Measurements from ENCODE around the gene NUP54.

The NUP54 gene

GRCh38 chr4:76178296-76178695, 30.1 kb upstream of the NUP54 start:
- no peaks in the 10 kb centered on the region for H3K27me3 ChIP-seq (ENCODE audit: control insufficient read depth, insufficient read depth, low read length)
- no peak overlapping the region for H3K9ac ChIP-seq (ENCODE audit: low read length)
- no peaks in the 10 kb centered on the region for H3K9me3 ChIP-seq (ENCODE audit: control insufficient read depth, low read length)
- peaks cover 6% of the 10 kb centered on the region for H3K36me3 ChIP-seq (ENCODE audit: control insufficient read depth, insufficient read depth, low read length)
- no peaks in the 10 kb centered on the region for H3K4me1 ChIP-seq (ENCODE audit: control insufficient read depth, insufficient read depth, low read length)
- H3K4me3 ChIP-seq (ENCODE audit: low read length), result no peak overlapping the region

- no peak overlapping the region for H3K4me3 ChIP-seq (ENCODE audit: low read length)
- H3K4me1 ChIP-seq (ENCODE audit: control insufficient read depth, insufficient read depth, low read length), result no peaks in the 10 kb centered on the region
- no peaks in the 10 kb centered on the region for H3K27me3 ChIP-seq (ENCODE audit: control insufficient read depth, insufficient read depth, low read length)
- no peaks in the 10 kb centered on the region for H3K9me3 ChIP-seq (ENCODE audit: control insufficient read depth, low read length)
- H3K36me3 ChIP-seq (ENCODE audit: control insufficient read depth, insufficient read depth, low read length), result peaks cover 6% of the 10 kb centered on the region
- H3K9ac ChIP-seq (ENCODE audit: low read length), result no peak overlapping the region
These were observed 29.5 kb upstream of the NUP54 start for GRCh38 chr4:76177709-76178108.

- Histone ChIP-seq H3K27me3 (ENCODE audit: control insufficient read depth, insufficient read depth, low read length) (no peaks in the 10 kb centered on the region), H3K9ac (ENCODE audit: low read length) (no peak overlapping the region), H3K4me1 (ENCODE audit: control insufficient read depth, insufficient read depth, low read length) (no peaks in the 10 kb centered on the region), H3K4me3 (ENCODE audit: low read length) (no peak overlapping the region), H3K9me3 (ENCODE audit: control insufficient read depth, low read length) (no peaks in the 10 kb centered on the region), H3K36me3 (ENCODE audit: control insufficient read depth, insufficient read depth, low read length) (peaks cover 6% of the 10 kb centered on the region)
These were observed 27.1 kb upstream of the NUP54 start for GRCh38 chr4:76175336-76175735.

- peaks cover 9% of the 10 kb centered on the region for H3K36me3 ChIP-seq (ENCODE audit: control insufficient read depth, insufficient read depth, low read length)
- H3K9me3 ChIP-seq (ENCODE audit: control insufficient read depth, low read length), result no peaks in the 10 kb centered on the region
- no peaks in the 10 kb centered on the region for H3K27me3 ChIP-seq (ENCODE audit: control insufficient read depth, insufficient read depth, low read length)
- no peaks in the 10 kb centered on the region for H3K4me1 ChIP-seq (ENCODE audit: control insufficient read depth, insufficient read depth, low read length)
- no peak overlapping the region for H3K9ac ChIP-seq (ENCODE audit: low read length)
- H3K4me3 ChIP-seq (ENCODE audit: low read length), result no peak overlapping the region
These were observed 26.0 kb upstream of the NUP54 start for GRCh38 chr4:76174216-76174615.

GRCh38 chr4:76168688-76169087, 20.5 kb upstream of the NUP54 start:
- no peak overlapping the region for H3K4me3 ChIP-seq (ENCODE audit: low read length)
- no peaks in the 10 kb centered on the region for H3K4me1 ChIP-seq (ENCODE audit: control insufficient read depth, insufficient read depth, low read length)
- peaks cover 19% of the 10 kb centered on the region for H3K36me3 ChIP-seq (ENCODE audit: control insufficient read depth, insufficient read depth, low read length)
- H3K9ac ChIP-seq (ENCODE audit: low read length), result no peak overlapping the region
- H3K27me3 ChIP-seq (ENCODE audit: control insufficient read depth, insufficient read depth, low read length), result no peaks in the 10 kb centered on the region
- H3K9me3 ChIP-seq (ENCODE audit: control insufficient read depth, low read length), result no peaks in the 10 kb centered on the region

GRCh38 chr4:76166480-76166879, 18.3 kb upstream of the NUP54 start:
- Histone ChIP-seq H3K9me3 (ENCODE audit: control insufficient read depth, low read length) (no peaks in the 10 kb centered on the region), H3K27me3 (ENCODE audit: control insufficient read depth, insufficient read depth, low read length) (no peaks in the 10 kb centered on the region), H3K9ac (ENCODE audit: low read length) (no peak overlapping the region), H3K4me3 (ENCODE audit: low read length) (no peak overlapping the region), H3K36me3 (ENCODE audit: control insufficient read depth, insufficient read depth, low read length) (peaks cover 19% of the 10 kb centered on the region), H3K4me1 (ENCODE audit: control insufficient read depth, insufficient read depth, low read length) (no peaks in the 10 kb centered on the region)

- no peaks in the 10 kb centered on the region for H3K27me3 ChIP-seq (ENCODE audit: control insufficient read depth, insufficient read depth, low read length)
- H3K4me1 ChIP-seq (ENCODE audit: control insufficient read depth, insufficient read depth, low read length), result no peaks in the 10 kb centered on the region
- H3K9ac ChIP-seq (ENCODE audit: low read length), result no peak overlapping the region
- no peak overlapping the region for H3K4me3 ChIP-seq (ENCODE audit: low read length)
- H3K9me3 ChIP-seq (ENCODE audit: control insufficient read depth, low read length), result no peaks in the 10 kb centered on the region
- no peaks in the 10 kb centered on the region for H3K36me3 ChIP-seq (ENCODE audit: control insufficient read depth, insufficient read depth, low read length)
These were observed 12.2 kb upstream of the NUP54 start for GRCh38 chr4:76160355-76160754.

- Histone ChIP-seq H3K27me3 (ENCODE audit: control insufficient read depth, insufficient read depth, low read length) (no peaks in the 10 kb centered on the region), H3K9ac (ENCODE audit: low read length) (no peak overlapping the region), H3K36me3 (ENCODE audit: control insufficient read depth, insufficient read depth, low read length) (no peaks in the 10 kb centered on the region), H3K9me3 (ENCODE audit: control insufficient read depth, low read length) (no peaks in the 10 kb centered on the region), H3K4me3 (ENCODE audit: low read length) (no peak overlapping the region), H3K4me1 (ENCODE audit: control insufficient read depth, insufficient read depth, low read length) (no peaks in the 10 kb centered on the region)
These were observed 8.4 kb upstream of the NUP54 start for GRCh38 chr4:76156635-76157034.

GRCh38 chr4:76155979-76156378, 7.8 kb upstream of the NUP54 start:
- Histone ChIP-seq H3K9me3 (ENCODE audit: control insufficient read depth, low read length) (no peaks in the 10 kb centered on the region), H3K27me3 (ENCODE audit: control insufficient read depth, insufficient read depth, low read length) (no peaks in the 10 kb centered on the region), H3K4me3 (ENCODE audit: low read length) (no peak overlapping the region), H3K36me3 (ENCODE audit: control insufficient read depth, insufficient read depth, low read length) (no peaks in the 10 kb centered on the region), H3K9ac (ENCODE audit: low read length) (no peak overlapping the region), H3K4me1 (ENCODE audit: control insufficient read depth, insufficient read depth, low read length) (no peaks in the 10 kb centered on the region)

- peaks cover 8% of the 10 kb centered on the region for H3K4me1 ChIP-seq (ENCODE audit: control insufficient read depth, insufficient read depth, low read length)
These were observed 5.2 kb upstream of the NUP54 start for GRCh38 chr4:76153356-76153755.

GRCh38 chr4:76147454-76148141, 599 bp downstream of the NUP54 start:
- H3K9me3 ChIP-seq (ENCODE audit: control insufficient read depth, low read length), result no peaks in the 10 kb centered on the region

More at GRCh38 chr4:76153356-76153755, 5.2 kb upstream of the NUP54 start:
- no peaks in the 10 kb centered on the region for H3K27me3 ChIP-seq (ENCODE audit: control insufficient read depth, insufficient read depth, low read length)
- H3K9ac ChIP-seq (ENCODE audit: low read length), result no peak overlapping the region
- no peaks in the 10 kb centered on the region for H3K9me3 ChIP-seq (ENCODE audit: control insufficient read depth, low read length)
- no peaks in the 10 kb centered on the region for H3K36me3 ChIP-seq (ENCODE audit: control insufficient read depth, insufficient read depth, low read length)
- no peak overlapping the region for H3K4me3 ChIP-seq (ENCODE audit: low read length)

GRCh38 chr4:76144546-76144945, 3.7 kb downstream of the NUP54 start:
- Histone ChIP-seq H3K9ac (ENCODE audit: low read length) (no peak overlapping the region), H3K27me3 (ENCODE audit: control insufficient read depth, insufficient read depth, low read length) (no peaks in the 10 kb centered on the region), H3K9me3 (ENCODE audit: control insufficient read depth, low read length) (no peaks in the 10 kb centered on the region), H3K4me3 (ENCODE audit: low read length) (no peak overlapping the region), H3K4me1 (ENCODE audit: control insufficient read depth, insufficient read depth, low read length) (peaks cover 23% of the 10 kb centered on the region), H3K36me3 (ENCODE audit: control insufficient read depth, insufficient read depth, low read length) (no peaks in the 10 kb centered on the region)

More at GRCh38 chr4:76147454-76148141, 599 bp downstream of the NUP54 start:
- H3K9ac ChIP-seq (ENCODE audit: low read length), result peak overlapping the region; percentile 91
- no peaks in the 10 kb centered on the region for H3K27me3 ChIP-seq (ENCODE audit: control insufficient read depth, insufficient read depth, low read length)
- peak overlapping the region; percentile 98 for H3K4me3 ChIP-seq (ENCODE audit: low read length)
- H3K4me1 ChIP-seq (ENCODE audit: control insufficient read depth, insufficient read depth, low read length), result peaks cover 24% of the 10 kb centered on the region
- no peaks in the 10 kb centered on the region for H3K36me3 ChIP-seq (ENCODE audit: control insufficient read depth, insufficient read depth, low read length)

- H3K9me3 ChIP-seq (ENCODE audit: control insufficient read depth, low read length), result no peaks in the 10 kb centered on the region
- peaks cover 5% of the 10 kb centered on the region for H3K4me1 ChIP-seq (ENCODE audit: control insufficient read depth, insufficient read depth, low read length)
- no peak overlapping the region for H3K9ac ChIP-seq (ENCODE audit: low read length)
- no peaks in the 10 kb centered on the region for H3K36me3 ChIP-seq (ENCODE audit: control insufficient read depth, insufficient read depth, low read length)
- H3K27me3 ChIP-seq (ENCODE audit: control insufficient read depth, insufficient read depth, low read length), result no peaks in the 10 kb centered on the region
- H3K4me3 ChIP-seq (ENCODE audit: low read length), result no peak overlapping the region
These were observed 7.0 kb downstream of the NUP54 start for GRCh38 chr4:76141241-76141640.

Data from mucosa of stomach (tissue), 1 donor.